ENCODE measurements around the gene DGCR6L. TPM values are rescaled to one million over a fixed set of nuclear protein-coding genes. Genes with fewer than 3 reads are reported as not detected.
A peak's percentile ranks its signal among the peaks of the same experiment; 100 is the strongest.
"Not testable (repeated sequence)": the region's sequence is repeated elsewhere in the genome, so short reads cannot be mapped to it uniquely, and the experiment has no call there.

DGCR6L gene
- total RNA-seq, 1 donor from 2014 or later: 35.8 TPM

- no peak for DNase-seq
- Histone ChIP-seq H3K27me3 (no peaks in the 10 kb centered on the region), H3K27ac (no peak overlapping the region), H3K4me1 (peaks cover 13% of the 10 kb centered on the region), H3K36me3 (no peaks in the 10 kb centered on the region), H3K4me3 (no peak overlapping the region), H3K9me3 (no peaks in the 10 kb centered on the region)
- ATAC-seq: no peak
- TF ChIP-seq CTCF (IDR thresholded peaks at IDR 0.05): no peak
- intact Hi-C loops (cut with DNase I): no loop called here
Measured at GRCh38 chr22:20315337-20316216, 4.3 kb downstream of the DGCR6L start.

GRCh38 chr22:20314741-20315336, 5.0 kb downstream of the DGCR6L start:
- DNase-seq: peak; percentile 38
- intact Hi-C loops (cut with DNase I): not testable (repeated sequence)

GRCh38 chr22:20314206-20314605, 5.7 kb downstream of the DGCR6L start:
- H3K27ac ChIP-seq; intact Hi-C loops (cut with DNase I); H3K36me3 ChIP-seq; H3K4me3 ChIP-seq; H3K9me3 ChIP-seq; H3K27me3 ChIP-seq; DNase-seq; ATAC-seq: not testable (repeated sequence)
- peaks cover 13% of the 10 kb centered on the region for H3K4me1 ChIP-seq

More at GRCh38 chr22:20314741-20315336, 5.0 kb downstream of the DGCR6L start:
- not testable (repeated sequence) for H3K27me3 ChIP-seq, H3K9me3 ChIP-seq, H3K27ac ChIP-seq, H3K4me3 ChIP-seq, ATAC-seq, H3K36me3 ChIP-seq
- peaks cover 13% of the 10 kb centered on the region for H3K4me1 ChIP-seq

GRCh38 chr22:20313306-20314077, 6.4 kb downstream of the DGCR6L start:
- H3K4me3 ChIP-seq; H3K36me3 ChIP-seq; H3K27me3 ChIP-seq; intact Hi-C loops (cut with DNase I); H3K27ac ChIP-seq; ATAC-seq; H3K9me3 ChIP-seq: not testable (repeated sequence)
- H3K4me1 ChIP-seq: peaks cover 13% of the 10 kb centered on the region
- DNase-seq: peak; percentile 60

- no peak overlapping the region for H3K27ac ChIP-seq
- H3K27me3 ChIP-seq: no peaks in the 10 kb centered on the region
- H3K9me3 ChIP-seq: no peaks in the 10 kb centered on the region
- peaks cover 5% of the 10 kb centered on the region for H3K4me1 ChIP-seq
- no peak overlapping the region for H3K4me3 ChIP-seq
- no peak for TF ChIP-seq CTCF (IDR thresholded peaks at IDR 0.05)
- H3K36me3 ChIP-seq: no peaks in the 10 kb centered on the region
- DNase-seq: peak; percentile 45
- intact Hi-C loops (cut with DNase I): no loop called here
- no peak for ATAC-seq
Measured at GRCh38 chr22:20312396-20313191, 7.3 kb downstream of the DGCR6L start.

GRCh38 chr22:20311249-20312062, 8.4 kb downstream of the DGCR6L start:
- intact Hi-C loops (cut with DNase I): not testable (repeated sequence)

GRCh38 chr22:20310773-20311172, 9.1 kb downstream of the DGCR6L start:
- intact Hi-C loops (cut with DNase I); H3K27me3 ChIP-seq; H3K9me3 ChIP-seq; H3K4me1 ChIP-seq; H3K4me3 ChIP-seq; H3K36me3 ChIP-seq; H3K27ac ChIP-seq; ATAC-seq: not testable (repeated sequence)
- DNase-seq: peak; percentile 57

More at GRCh38 chr22:20311249-20312062, 8.4 kb downstream of the DGCR6L start:
- H3K36me3 ChIP-seq, H3K27ac ChIP-seq, H3K4me1 ChIP-seq, ATAC-seq, H3K9me3 ChIP-seq, H3K27me3 ChIP-seq, H3K4me3 ChIP-seq: not testable (repeated sequence)
- peak; percentile 60 for DNase-seq

- H3K4me1 ChIP-seq; H3K27me3 ChIP-seq; intact Hi-C loops (cut with DNase I); H3K4me3 ChIP-seq; H3K27ac ChIP-seq; H3K36me3 ChIP-seq; H3K9me3 ChIP-seq; ATAC-seq: not testable (repeated sequence)
- peak; percentile 39 for DNase-seq
Measured at GRCh38 chr22:20310180-20310579, 9.7 kb downstream of the DGCR6L start.

- H3K27me3 ChIP-seq; H3K36me3 ChIP-seq; ATAC-seq; H3K27ac ChIP-seq; intact Hi-C loops (cut with DNase I); H3K4me1 ChIP-seq; H3K9me3 ChIP-seq; H3K4me3 ChIP-seq: not testable (repeated sequence)
- peak; percentile 42 for DNase-seq
Measured at GRCh38 chr22:20308806-20309650, 10.8 kb downstream of the DGCR6L start.

Measured in upper lobe of right lung (tissue), 1 donor.